Measurements from ENCODE around the gene SPTY2D1. TPM values are rescaled to one million over a fixed set of nuclear protein-coding genes. Genes with fewer than 3 reads are reported as not detected.

Gene SPTY2D1
- total RNA-seq, 1 donor from 2014 or later = 10.9 TPM

- Mint-ChIP-seq H3K4me1 (ENCODE audit: low read depth, unreplicated experiment) (no peaks in the 10 kb centered on the region), H3K9me3 (ENCODE audit: unreplicated experiment) (no peaks in the 10 kb centered on the region), H3K27me3 (ENCODE audit: unreplicated experiment) (no peaks in the 10 kb centered on the region), H3K36me3 (ENCODE audit: unreplicated experiment) (no peaks in the 10 kb centered on the region), H3K4me3 (ENCODE audit: unreplicated experiment) (no peak overlapping the region), H3K27ac (ENCODE audit: unreplicated experiment) (no peak overlapping the region)
- DNase-seq = no peak
- TF ChIP-seq CTCF (IDR thresholded peaks at IDR 0.05; ENCODE audit: partially characterized antibody, unreplicated experiment) = no peak
These were observed 70.9 kb downstream of the SPTY2D1 start for GRCh38 chr11:18563090-18563730.

Other genes with a start within 250 kb of the SPTY2D1 start
- 112 TPM for gene LDHA, start 239.8 kb downstream of the SPTY2D1 start, total RNA-seq (ENCODE audit: unreplicated experiment)
- not detected for gene LDHC, start 222.0 kb downstream of the SPTY2D1 start, total RNA-seq (ENCODE audit: unreplicated experiment)
- not detected for gene LDHAL6A, start 178.5 kb downstream of the SPTY2D1 start, total RNA-seq (ENCODE audit: unreplicated experiment)
- 118 TPM for gene TSG101, start 107.4 kb downstream of the SPTY2D1 start, total RNA-seq (ENCODE audit: unreplicated experiment)
- gene UEVLD, start 45.6 kb downstream of the SPTY2D1 start, total RNA-seq (ENCODE audit: unreplicated experiment) = 9.2 TPM
- 1.7 TPM for gene MISFA, start 34.6 kb downstream of the SPTY2D1 start, total RNA-seq (ENCODE audit: unreplicated experiment)
- gene TMEM86A, start 64.4 kb upstream of the SPTY2D1 start, total RNA-seq (ENCODE audit: unreplicated experiment) = 5.4 TPM
- 1.1 TPM for gene IGSF22, start 91.8 kb upstream of the SPTY2D1 start, total RNA-seq (ENCODE audit: unreplicated experiment)
- gene PTPN5, start 157.5 kb upstream of the SPTY2D1 start, total RNA-seq (ENCODE audit: unreplicated experiment) = 25.8 TPM